Measurements from ENCODE around the gene GRIP1.
"Not testable (repeated sequence)": the region's sequence is repeated elsewhere in the genome, so short reads cannot be mapped to it uniquely, and the experiment has no call there.

The GRIP1 gene

DNA sequence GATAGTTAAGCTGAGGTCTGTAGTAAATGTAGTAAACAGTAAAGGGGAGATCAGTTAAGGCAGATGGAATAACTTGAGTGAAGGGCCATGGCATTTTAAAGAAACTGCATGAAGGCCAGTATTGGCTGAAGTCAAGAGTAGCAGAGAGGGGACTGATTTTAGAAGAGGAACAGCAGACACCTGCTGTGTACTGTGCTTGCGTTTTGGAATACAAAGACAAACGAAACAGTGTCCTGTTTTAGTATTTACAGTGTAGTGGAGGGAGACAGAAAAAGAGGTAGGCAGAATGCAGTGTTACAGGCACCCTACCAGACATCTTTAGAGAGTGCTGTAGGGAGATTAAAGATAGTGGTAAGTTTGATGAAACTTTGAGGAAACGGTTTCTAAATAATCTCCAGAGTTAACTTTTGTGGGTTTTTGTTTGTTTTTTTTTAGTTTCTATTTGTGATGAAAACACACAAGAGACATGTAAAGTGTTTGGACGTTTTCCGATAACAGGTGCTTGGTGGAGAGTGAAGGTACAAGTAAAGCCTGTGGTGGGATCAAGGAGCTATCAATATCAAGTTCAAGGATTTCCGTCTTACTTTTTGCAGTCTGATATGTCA lies 374.5 kb downstream of the GRIP1 start:
- Mint-ChIP-seq H3K27ac (no peak overlapping the region), H3K36me3 (ENCODE audit: low read depth) (peaks cover 17% of the 10 kb centered on the region), H3K4me3 (peak overlapping the region; percentile 41 to 64 (median 56)), H3K27me3 (ENCODE audit: low read depth) (peaks cover 8% of the 10 kb centered on the region), H3K4me1 (peaks cover 18% of the 10 kb centered on the region), H3K9me3 (no peaks in the 10 kb centered on the region)
- TF ChIP-seq, protein P1, sequence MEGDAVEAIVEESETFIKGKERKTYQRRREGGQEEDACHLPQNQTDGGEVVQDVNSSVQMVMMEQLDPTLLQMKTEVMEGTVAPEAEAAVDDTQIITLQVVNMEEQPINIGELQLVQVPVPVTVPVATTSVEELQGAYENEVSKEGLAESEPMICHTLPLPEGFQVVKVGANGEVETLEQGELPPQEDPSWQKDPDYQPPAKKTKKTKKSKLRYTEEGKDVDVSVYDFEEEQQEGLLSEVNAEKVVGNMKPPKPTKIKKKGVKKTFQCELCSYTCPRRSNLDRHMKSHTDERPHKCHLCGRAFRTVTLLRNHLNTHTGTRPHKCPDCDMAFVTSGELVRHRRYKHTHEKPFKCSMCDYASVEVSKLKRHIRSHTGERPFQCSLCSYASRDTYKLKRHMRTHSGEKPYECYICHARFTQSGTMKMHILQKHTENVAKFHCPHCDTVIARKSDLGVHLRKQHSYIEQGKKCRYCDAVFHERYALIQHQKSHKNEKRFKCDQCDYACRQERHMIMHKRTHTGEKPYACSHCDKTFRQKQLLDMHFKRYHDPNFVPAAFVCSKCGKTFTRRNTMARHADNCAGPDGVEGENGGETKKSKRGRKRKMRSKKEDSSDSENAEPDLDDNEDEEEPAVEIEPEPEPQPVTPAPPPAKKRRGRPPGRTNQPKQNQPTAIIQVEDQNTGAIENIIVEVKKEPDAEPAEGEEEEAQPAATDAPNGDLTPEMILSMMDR (IDR thresholded peaks at IDR 0.05; ENCODE audit: unreplicated experiment in 3 of 3), result no peak

DNA sequence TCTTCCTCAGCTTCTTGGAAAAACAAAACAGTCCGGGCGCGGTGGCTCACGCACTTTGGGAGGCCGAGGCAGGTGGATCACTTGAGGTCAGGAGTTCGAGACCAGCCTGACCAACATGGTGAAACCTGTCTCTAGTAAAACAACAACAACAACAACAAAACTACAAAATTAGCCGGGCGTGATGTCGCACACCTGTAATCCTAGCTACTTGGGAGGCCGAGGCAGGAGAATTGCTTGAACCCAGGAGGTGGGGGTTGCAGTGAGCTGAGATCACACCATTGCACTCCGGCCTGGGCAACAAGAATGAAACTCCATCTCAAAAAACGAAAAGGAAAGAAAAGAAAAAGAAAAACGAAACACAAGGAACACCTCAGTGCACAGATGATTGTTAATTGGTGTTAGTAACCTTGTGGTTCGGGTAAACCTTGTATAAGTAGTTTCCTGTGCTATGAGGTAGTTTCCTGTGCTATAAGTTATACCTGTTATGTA lies 375.5 kb downstream of the GRIP1 start:
- H3K9me3 Mint-ChIP-seq, result not testable (repeated sequence)
- Mint-ChIP-seq H3K4me1 (peaks cover 18% of the 10 kb centered on the region), H3K27me3 (ENCODE audit: low read depth) (peaks cover 11% of the 10 kb centered on the region), H3K4me3 (peak overlapping the region; percentile 98 to 99 (median 99)), H3K36me3 (ENCODE audit: low read depth) (peaks cover 11% of the 10 kb centered on the region), H3K27ac (peak overlapping the region in 1 of 3 experiments; percentile 90)

DNA sequence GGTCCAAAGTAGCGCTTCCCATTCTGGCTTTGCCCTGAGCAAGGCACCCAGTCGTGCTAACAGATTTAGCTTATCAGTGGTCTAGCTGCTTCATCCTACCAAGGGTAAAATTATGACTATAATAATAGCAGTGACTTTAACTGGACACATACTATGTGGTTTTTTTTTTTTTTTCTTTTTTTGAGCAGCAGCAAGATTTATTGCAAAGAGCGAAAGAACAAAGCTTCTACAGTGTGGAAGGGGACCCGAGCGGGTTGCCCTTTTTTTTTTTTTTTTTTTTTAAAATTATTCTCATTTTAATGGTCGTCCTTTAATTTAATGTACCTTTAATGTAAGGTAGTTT lies 376.1 kb downstream of the GRIP1 start:
- TF ChIP-seq, protein P1 (IDR thresholded peaks at IDR 0.05; ENCODE audit: unreplicated experiment in 3 of 3), result no peak
- Mint-ChIP-seq H3K27me3 (ENCODE audit: low read depth) (peaks cover 12% of the 10 kb centered on the region), H3K36me3 (ENCODE audit: low read depth) (peaks cover 8% of the 10 kb centered on the region)

DNA sequence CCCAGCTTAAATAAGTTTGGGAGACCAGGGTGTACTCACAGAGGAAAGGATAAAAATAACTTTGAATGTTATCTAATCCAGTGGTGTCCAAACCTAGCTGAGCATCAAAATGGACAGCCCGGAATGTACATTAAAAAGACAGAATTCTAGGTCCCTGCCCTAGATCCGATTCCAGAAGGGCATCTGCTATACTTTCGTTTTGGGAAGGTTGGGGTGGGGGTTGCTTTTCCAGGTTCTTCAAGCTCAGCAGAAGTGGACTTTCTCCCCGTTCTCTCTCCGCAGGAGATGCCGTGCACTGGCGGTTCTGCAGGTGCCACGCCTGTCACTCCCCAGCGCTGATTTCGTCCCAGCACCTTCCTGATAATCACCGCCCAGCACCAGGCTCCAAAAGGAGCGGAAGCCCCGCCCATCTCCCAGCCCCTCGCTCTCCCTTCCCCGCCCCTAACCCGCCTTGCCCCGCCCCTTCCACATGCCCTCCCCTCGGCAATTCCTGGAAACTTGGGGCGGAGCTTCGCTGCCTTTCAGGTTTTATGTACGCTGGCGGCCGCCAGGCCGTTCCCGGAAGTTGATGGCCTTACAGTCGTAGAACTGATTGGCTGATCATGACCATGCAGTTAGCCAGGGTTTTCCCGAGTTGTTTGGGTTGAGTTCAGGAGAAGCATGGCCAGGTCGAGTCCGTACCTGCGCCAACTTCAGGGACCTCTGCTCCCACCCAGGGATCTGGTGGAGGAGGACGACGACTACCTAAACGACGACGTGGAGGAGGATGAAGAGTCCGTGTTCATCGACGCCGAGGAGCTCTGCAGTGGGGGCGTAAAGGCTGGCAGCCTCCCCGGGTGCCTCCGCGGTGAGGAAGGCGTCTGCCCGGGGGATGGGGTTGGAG lies 376.7 kb downstream of the GRIP1 start, which contains the start of gene HELB:
Gene HELB (plus strand): TSS at position 550 of the 883 bp plus-strand sequence. CDS start 111 bp downstream, at position 661.
- H3K4me3 Mint-ChIP-seq, result peak within 1 kb of the TSS; percentile 98 to 99 (median 99)
- H3K27ac Mint-ChIP-seq, result peak within 1 kb of the TSS; percentile 90 to 98 (median 94)
- TF ChIP-seq, protein P1 (IDR thresholded peaks at IDR 0.05; ENCODE audit: unreplicated experiment in 3 of 3), result no peak
- no peaks in the 10 kb centered on the region for H3K9me3 Mint-ChIP-seq
- H3K36me3 Mint-ChIP-seq (ENCODE audit: low read depth), result peaks cover 7% of the 10 kb centered on the region
- peaks cover 18% of the 10 kb centered on the region for H3K4me1 Mint-ChIP-seq
- peaks cover 12% of the 10 kb centered on the region for H3K27me3 Mint-ChIP-seq (ENCODE audit: low read depth)

More for the DNA sequence above, 376.1 kb downstream of the GRIP1 start:
- Mint-ChIP-seq H3K27ac (peak overlapping the region; percentile 90 to 98 (median 94)), H3K9me3 (no peaks in the 10 kb centered on the region), H3K4me3 (peak overlapping the region; percentile 98 to 99 (median 99)), H3K4me1 (peaks cover 18% of the 10 kb centered on the region)

DNA sequence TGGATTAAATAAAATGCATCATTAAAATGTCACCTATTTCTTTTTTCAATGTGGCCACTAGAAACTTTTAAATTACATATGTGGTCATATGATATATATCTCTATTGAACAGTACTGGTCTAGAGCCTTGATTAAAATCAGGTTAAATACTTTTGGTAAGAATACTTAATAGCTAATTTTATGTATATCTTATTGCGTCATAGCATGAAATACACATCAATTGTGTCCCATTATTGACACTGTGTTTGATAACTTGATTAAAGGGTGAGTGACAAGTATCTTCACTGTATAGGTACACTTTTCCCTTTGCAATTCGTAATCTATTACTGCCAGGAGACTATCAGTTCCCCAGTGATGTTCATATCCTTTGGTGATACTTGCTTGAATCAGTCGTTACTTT lies 381.0 kb downstream of the GRIP1 start:
- H3K9me3 Mint-ChIP-seq, result no peaks in the 10 kb centered on the region

More for the DNA sequence above, 381.0 kb downstream of the GRIP1 start:
- Mint-ChIP-seq H3K27me3 (ENCODE audit: low read depth) (peaks cover 12% of the 10 kb centered on the region), H3K36me3 (ENCODE audit: low read depth) (no peaks in the 10 kb centered on the region), H3K27ac (no peak overlapping the region), H3K4me1 (peaks cover 7% of the 10 kb centered on the region), H3K4me3 (no peak overlapping the region)
- TF ChIP-seq, protein P1 (IDR thresholded peaks at IDR 0.05; ENCODE audit: unreplicated experiment in 3 of 3), result no peak

Data from nephron (organoid).